ENCODE data around the gene F7.

DNA sequence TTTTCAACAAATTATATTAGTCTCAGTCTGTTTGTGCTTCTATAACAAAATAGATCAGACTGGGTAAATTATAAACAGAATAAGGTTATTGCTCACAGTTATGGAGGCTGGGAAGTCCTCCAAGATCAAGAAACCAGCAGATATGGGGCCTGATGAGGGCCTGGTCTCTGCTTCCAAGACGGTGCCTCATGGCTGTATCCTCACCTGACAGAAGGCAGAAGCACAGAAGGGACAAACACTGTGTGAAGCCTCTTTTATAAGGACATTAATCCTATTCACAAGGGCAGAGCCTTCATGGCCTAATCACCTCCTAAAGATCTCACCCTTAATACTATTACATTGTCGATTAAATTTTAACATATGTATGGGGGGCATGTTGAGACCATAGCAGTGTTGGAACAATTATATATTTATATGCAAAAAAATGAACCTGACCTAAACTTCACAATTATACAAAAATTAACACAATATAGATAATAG is 29.7 kb downstream of the F7 start:
- TF ChIP-seq, protein P1, sequence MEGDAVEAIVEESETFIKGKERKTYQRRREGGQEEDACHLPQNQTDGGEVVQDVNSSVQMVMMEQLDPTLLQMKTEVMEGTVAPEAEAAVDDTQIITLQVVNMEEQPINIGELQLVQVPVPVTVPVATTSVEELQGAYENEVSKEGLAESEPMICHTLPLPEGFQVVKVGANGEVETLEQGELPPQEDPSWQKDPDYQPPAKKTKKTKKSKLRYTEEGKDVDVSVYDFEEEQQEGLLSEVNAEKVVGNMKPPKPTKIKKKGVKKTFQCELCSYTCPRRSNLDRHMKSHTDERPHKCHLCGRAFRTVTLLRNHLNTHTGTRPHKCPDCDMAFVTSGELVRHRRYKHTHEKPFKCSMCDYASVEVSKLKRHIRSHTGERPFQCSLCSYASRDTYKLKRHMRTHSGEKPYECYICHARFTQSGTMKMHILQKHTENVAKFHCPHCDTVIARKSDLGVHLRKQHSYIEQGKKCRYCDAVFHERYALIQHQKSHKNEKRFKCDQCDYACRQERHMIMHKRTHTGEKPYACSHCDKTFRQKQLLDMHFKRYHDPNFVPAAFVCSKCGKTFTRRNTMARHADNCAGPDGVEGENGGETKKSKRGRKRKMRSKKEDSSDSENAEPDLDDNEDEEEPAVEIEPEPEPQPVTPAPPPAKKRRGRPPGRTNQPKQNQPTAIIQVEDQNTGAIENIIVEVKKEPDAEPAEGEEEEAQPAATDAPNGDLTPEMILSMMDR (IDR thresholded peaks at IDR 0.05), result no peak
- no peak for TF ChIP-seq POLR2A (IDR thresholded peaks at IDR 0.05)
